WTC11 (cell line): Measurements from ENCODE around the gene VTI1A. TPM values are rescaled to one million over a fixed set of nuclear protein-coding genes. Genes with fewer than 3 reads are reported as not detected.

ENCODE experiments used
- ATAC-seq: fragments of 200-7000 bp; cut with Tn5 transposase; 2 replicates; pipeline ENCODE4 v1.10.0; 2021; ENCODE audit warnings: mild to moderate bottlenecking, moderate library complexity
- CTCF ChIA-PET: fragments of 300-600 bp; sonication (Branson Sonifier 250); formaldehyde crosslinking; loops from one replicate; lab custom pipeline; 2021; ENCODE audit warnings: antibody characterized with exemption; lab: Charles Lee
- POLR2A ChIA-PET: fragments of 350-600 bp; sonication (Branson Sonifier 250); formaldehyde crosslinking; loops from one replicate; lab custom pipeline; 2021; ENCODE audit warnings: antibody characterized with exemption; lab: Charles Lee
- DNase-seq: peaks from one replicate; pipeline ENCODE4 v3.0.0; 2021; ENCODE audit warnings: low spot score
- H3K27ac Mint-ChIP-seq: 2 replicates; pipeline ENCODE4 v1.8.0; 2021; ENCODE audit warnings: mixed read lengths
- H3K27me3 Mint-ChIP-seq: 2 replicates; pipeline ENCODE4 v1.8.0; 2021; ENCODE audit warnings: low read depth, mild to moderate bottlenecking, moderate library complexity, mixed read lengths
- H3K36me3 Mint-ChIP-seq: 2 replicates; pipeline ENCODE4 v1.8.0; 2021; ENCODE audit warnings: mixed read lengths
- H3K4me1 Mint-ChIP-seq: 2 replicates; pipeline ENCODE4 v1.8.0; 2022; ENCODE audit warnings: mixed read lengths
- H3K4me3 Mint-ChIP-seq: 2 replicates; pipeline ENCODE4 v1.8.0; 2021; ENCODE audit warnings: mild to moderate bottlenecking, moderate library complexity, mixed read lengths
- H3K9me3 Mint-ChIP-seq: 2 replicates; pipeline ENCODE4 v1.8.0; 2021; ENCODE audit warnings: mixed read lengths
- ATF1 ChIP-seq: sonication (generic); formaldehyde crosslinking; IDR thresholded peaks from 2 replicates; pipeline ENCODE4 v1.8.1; 2023; ENCODE audit warnings: mild to moderate bottlenecking, moderate library complexity, missing genetic modification reagents
- ATF2 ChIP-seq: sonication (generic); formaldehyde crosslinking; IDR thresholded peaks from 2 replicates; pipeline ENCODE4 v1.8.1; 2022; ENCODE audit warnings: low read depth, missing genetic modification reagents, borderline replicate concordance
- CDX4 ChIP-seq: fragments of 250-450 bp; sonication (Bioruptor Pico); IDR thresholded peaks from 2 replicates; pipeline ENCODE4 v1.9.0; 2021; ENCODE audit warnings: moderate library complexity, mild to moderate bottlenecking, inconsistent platforms, borderline replicate concordance
- CTCF ChIP-seq: fragments of 200-600 bp; IDR thresholded peaks from 2 replicates; pipeline ENCODE4 v1.8.0; 2022; ENCODE audit warnings: antibody characterized with exemption
- ELF4 ChIP-seq: sonication (generic); formaldehyde crosslinking; IDR thresholded peaks from 2 replicates; pipeline ENCODE4 v1.8.1; 2022; ENCODE audit warnings: low read depth, mild to moderate bottlenecking, moderate library complexity, missing genetic modification reagents
- FOXJ3 ChIP-seq: sonication (generic); formaldehyde crosslinking; IDR thresholded peaks from 2 replicates; pipeline ENCODE4 v1.9.0; 2021; ENCODE audit warnings: missing genetic modification reagents, mild to moderate bottlenecking, borderline replicate concordance
- FOXP1 ChIP-seq: sonication (generic); formaldehyde crosslinking; IDR thresholded peaks from 2 replicates; pipeline ENCODE4 v1.8.0; 2022; ENCODE audit warnings: missing genetic modification reagents, mild to moderate bottlenecking, moderate library complexity, borderline replicate concordance
- GABPB1 ChIP-seq: sonication (generic); formaldehyde crosslinking; IDR thresholded peaks from 2 replicates; pipeline ENCODE4 v1.8.1; 2023; ENCODE audit warnings: mild to moderate bottlenecking, missing genetic modification reagents
- GRHL2 ChIP-seq: fragments of 250-450 bp; sonication (Bioruptor Pico); IDR thresholded peaks from 2 replicates; pipeline ENCODE4 v1.8.0; 2022; ENCODE audit warnings: mild to moderate bottlenecking, moderate library complexity; ENCODE audit not compliant: insufficient replicate concordance, severe bottlenecking
- HMGA2 ChIP-seq: fragments of 250-450 bp; sonication (Bioruptor Pico); IDR thresholded peaks from 2 replicates; pipeline ENCODE4 v1.4.0; 2021; ENCODE audit warnings: mild to moderate bottlenecking, moderate library complexity
- KAT7 ChIP-seq: sonication (generic); formaldehyde crosslinking; IDR thresholded peaks from 2 replicates; pipeline ENCODE4 v1.8.1; 2023; ENCODE audit warnings: missing genetic modification reagents, mild to moderate bottlenecking, borderline replicate concordance
- NFATC4 ChIP-seq: fragments of 250-450 bp; sonication (Bioruptor Pico); IDR thresholded peaks from 2 replicates; pipeline ENCODE4 v1.9.0; 2021; ENCODE audit warnings: mild to moderate bottlenecking
- NFE2L1 ChIP-seq: sonication (generic); formaldehyde crosslinking; IDR thresholded peaks from 2 replicates; pipeline ENCODE4 v1.8.1; 2023; ENCODE audit warnings: missing genetic modification reagents
- NR3C1 ChIP-seq: sonication (generic); formaldehyde crosslinking; conservative IDR thresholded peaks from 2 replicates; pipeline ENCODE4 v1.8.1; 2023; ENCODE audit warnings: low read depth, mild to moderate bottlenecking, missing genetic modification reagents
- PRDM15 ChIP-seq: sonication (generic); formaldehyde crosslinking; IDR thresholded peaks from 2 replicates; pipeline ENCODE4 v1.8.0; 2022; ENCODE audit warnings: missing genetic modification reagents
- SOX15 ChIP-seq: fragments of 250-450 bp; sonication (Bioruptor Pico); IDR thresholded peaks from 2 replicates; pipeline ENCODE4 v1.9.0; 2021; ENCODE audit warnings: mild to moderate bottlenecking
- SP1 ChIP-seq: sonication (generic); formaldehyde crosslinking; conservative IDR thresholded peaks from 2 replicates; pipeline ENCODE4 v1.8.1; 2022; ENCODE audit warnings: missing genetic modification reagents
- TEAD1 ChIP-seq: sonication (generic); formaldehyde crosslinking; IDR thresholded peaks from 2 replicates; pipeline ENCODE4 v1.8.0; 2022; ENCODE audit warnings: mild to moderate bottlenecking, missing genetic modification reagents
- ZMAT4 ChIP-seq: fragments of 250-450 bp; sonication (Bioruptor Pico); IDR thresholded peaks from 2 replicates; pipeline ENCODE4 v1.9.0; 2021; ENCODE audit warnings: mild to moderate bottlenecking
- ZNF138 ChIP-seq: sonication (generic); formaldehyde crosslinking; conservative IDR thresholded peaks from 2 replicates; pipeline ENCODE4 v1.8.1; 2022; ENCODE audit warnings: mild to moderate bottlenecking, moderate library complexity, missing genetic modification reagents
- ZNF219 ChIP-seq: sonication (generic); formaldehyde crosslinking; IDR thresholded peaks from 2 replicates; pipeline ENCODE4 v1.8.0; 2023; ENCODE audit warnings: missing genetic modification reagents, mild to moderate bottlenecking, borderline replicate concordance
- ZNF263 ChIP-seq: sonication (generic); formaldehyde crosslinking; IDR thresholded peaks from 2 replicates; pipeline ENCODE4 v1.8.1; 2022; ENCODE audit warnings: low read depth, mild to moderate bottlenecking, moderate library complexity, missing genetic modification reagents
- total RNA-seq: library from RNA; stranded (reverse); gene quantifications from 3 replicates; pipeline ENCODE4 v1.2.3, GENCODE V29; 2021

Gene VTI1A
- total RNA-seq, 1 experiment from 2014 or later, result 20.1 TPM

- Mint-ChIP-seq H3K9me3 (no peaks in the 10 kb centered on the region), H3K27me3 (no peaks in the 10 kb centered on the region), H3K27ac (no peak overlapping the region), H3K36me3 (no peaks in the 10 kb centered on the region), H3K4me1 (peaks cover 11% of the 10 kb centered on the region), H3K4me3 (no peak overlapping the region)
- POLR2A ChIA-PET, result interaction anchor here (1.3 kb wide), 1 partner anchor 51 kb away, joined by 5 read pairs; no protein-coding TSS in a partner anchor
- CTCF ChIA-PET, result no interaction called here
- ATAC-seq (no peak), DNase-seq (no peak)
- TF ChIP-seq CTCF (no peak), TEAD1 (CRISPR knock-in tag) (no peak), GABPB1 (no peak), HMGA2 (CRISPR knock-in tag) (no peak), CDX4 (CRISPR knock-in tag) (no peak), SOX15 (CRISPR knock-in tag) (no peak), SP1 (CRISPR knock-in tag) (no peak), ELF4 (CRISPR knock-in tag) (no peak), ZNF138 (CRISPR knock-in tag) (no peak), PRDM15 (CRISPR knock-in tag) (no peak), NFATC4 (CRISPR knock-in tag) (no peak), NR3C1 (CRISPR knock-in tag) (no peak), ATF2 (CRISPR knock-in tag) (no peak), NFE2L1 (CRISPR knock-in tag) (no peak)
Observed at GRCh38 chr10:112761256-112761655, 314.2 kb downstream of the VTI1A start.

- H3K9me3 Mint-ChIP-seq, result no peaks in the 10 kb centered on the region
- ATAC-seq (peak; percentile 23; the same call in 1 of the 2 replicates), DNase-seq (no peak)
- H3K27ac Mint-ChIP-seq, result no peak overlapping the region; the same call in 1 of the 2 replicates
- peaks cover 33% of the 10 kb centered on the region for H3K4me1 Mint-ChIP-seq
- H3K4me3 Mint-ChIP-seq, result no peak overlapping the region
- POLR2A ChIA-PET, result no interaction called here
- H3K36me3 Mint-ChIP-seq, result no peaks in the 10 kb centered on the region
- CTCF ChIA-PET, result interaction anchor here (0.6 kb wide), 1 partner anchor 115 kb away, joined by 3 read pairs; no protein-coding TSS in a partner anchor
- H3K27me3 Mint-ChIP-seq, result no peaks in the 10 kb centered on the region
- TF ChIP-seq FOXJ3 (CRISPR knock-in tag) (no peak), ZMAT4 (CRISPR knock-in tag) (no peak), ZNF263 (CRISPR knock-in tag) (no peak), KAT7 (no peak), ATF2 (CRISPR knock-in tag) (no peak), ZNF219 (no peak), CDX4 (CRISPR knock-in tag) (no peak), ATF1 (CRISPR knock-in tag) (no peak), FOXP1 (CRISPR knock-in tag) (no peak), GRHL2 (CRISPR knock-in tag) (no peak)
Observed at GRCh38 chr10:112763916-112764520, 317.0 kb downstream of the VTI1A start.
